Uterus (tissue), 4 donors: ENCODE measurements around the gene CETN2. TPM values are rescaled to one million over a fixed set of nuclear protein-coding genes. Genes with fewer than 3 reads are reported as not detected.

Experiments used
- DNase-seq, 2 donors: peaks; one replicate each; pipeline ENCODE4 v3.0.0-alpha.2; 2019 to 2020
- H3K27ac ChIP-seq, 2 donors: fragments of 200-600 bp; sonication (generic); 1 replicate in 1 of 2; 2 replicates in 1 of 2; pipeline ENCODE4 v1.5.1; 2016 to 2018
- H3K27me3 ChIP-seq, 2 donors: fragments of 200-600 bp; sonication (generic); one replicate each; pipeline ENCODE4 v1.5.1; 2018 to 2019; ENCODE audit warnings: control low read depth in 1 of 2
- H3K36me3 ChIP-seq, 2 donors: fragments of 200-600 bp; sonication (generic); one replicate each; pipeline ENCODE4 v1.5.1; 2019; ENCODE audit warnings: control low read depth in 1 of 2
- H3K4me1 ChIP-seq, 2 donors: fragments of 200-600 bp; sonication (generic); one replicate each; pipeline ENCODE4 v1.5.1; 2018 to 2019; ENCODE audit warnings: control low read depth in 1 of 2
- H3K4me3 ChIP-seq, 2 donors: fragments of 200-600 bp; sonication (generic); 1 replicate in 1 of 2; 2 replicates in 1 of 2; pipeline ENCODE4 v1.5.1; 2018 to 2019; ENCODE audit warnings: mild to moderate bottlenecking in 1 of 2
- H3K9me3 ChIP-seq, 2 donors: fragments of 200-600 bp; sonication (generic); one replicate each; pipeline ENCODE4 v1.5.1; 2019; ENCODE audit warnings: control low read depth in 1 of 2
- CTCF ChIP-seq, 4 experiments: fragments of 200-600 bp in 2 of 4; fragments of 450-650 bp in 2 of 4; sonication (generic) in 2 of 4; IDR thresholded peaks; one replicate each; pipeline ENCODE4 v1.5.1; 2016 to 2019; ENCODE audit warnings: antibody characterized with exemption in 4 of 4, mild to moderate bottlenecking in 2 of 4, moderate library complexity in 1 of 4
- POLR2A ChIP-seq, 2 donors: fragments of 450-650 bp; IDR thresholded peaks; one replicate each; pipeline ENCODE4 v1.6.1; 2016; ENCODE audit warnings: antibody characterized with exemption in 2 of 2, mild to moderate bottlenecking in 1 of 2, moderate library complexity in 1 of 2
- intact Hi-C: fragments of 100-400 bp; cut with DNase I; formaldehyde crosslinking; loops from one replicate; pipeline ENCODE4 v1.15.1; 2023; ENCODE audit warnings: low total_unique reads
- total RNA-seq, 4 donors: library from RNA; depleted of rRNA in 3 of 4; stranded (reverse); fragments of >200 nt in 3 of 4; gene quantifications; one replicate each; pipeline versions ENCODE4 v1.1.0 to v1.2.4, GENCODE V29; 2014 to 2023
- donor health status: DM: yes; HTN: yes; CAD: no.

The CETN2 gene
- total RNA-seq, 4 donors from 2014 or later = 37.9 to 61.5 (median 45.4) TPM

DNA sequence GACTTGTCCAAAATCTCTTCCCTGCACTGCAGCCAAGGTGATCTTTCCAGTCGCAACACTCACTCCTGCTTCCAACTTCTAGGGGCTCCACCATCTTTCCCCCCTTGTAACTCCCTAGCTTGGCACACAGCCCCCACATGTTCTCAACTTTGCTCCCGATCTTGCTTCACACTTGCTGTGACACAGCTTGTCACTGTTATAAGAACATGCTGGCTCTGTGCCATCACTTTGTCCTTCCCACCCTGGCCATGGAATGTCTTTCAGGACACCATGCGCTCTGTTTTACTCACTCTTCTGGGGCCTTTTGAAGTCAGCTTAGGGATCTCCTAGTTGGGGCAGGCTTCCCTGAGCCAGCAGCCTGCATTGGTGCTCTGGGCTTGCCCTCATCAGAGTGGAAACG lies 2.8 kb upstream of the CETN2 start:
- H3K36me3 ChIP-seq = no peaks in the 10 kb centered on the region
- H3K27me3 ChIP-seq = no peaks in the 10 kb centered on the region
- no peak overlapping the region for H3K27ac ChIP-seq
- no peak for DNase-seq
- TF ChIP-seq CTCF (IDR thresholded peaks at IDR 0.05) = no peak
- TF ChIP-seq POLR2A (IDR thresholded peaks at IDR 0.05) = no peak
- H3K4me1 ChIP-seq = no peaks in the 10 kb centered on the region
- no peaks in the 10 kb centered on the region for H3K9me3 ChIP-seq
- H3K4me3 ChIP-seq = no peak overlapping the region
- intact Hi-C loops = no loop called here

- H3K9me3 ChIP-seq = no peaks in the 10 kb centered on the region
- H3K27ac ChIP-seq = no peak overlapping the region
- H3K4me1 ChIP-seq = no peaks in the 10 kb centered on the region
- no peaks in the 10 kb centered on the region for H3K27me3 ChIP-seq
- no peaks in the 10 kb centered on the region for H3K36me3 ChIP-seq
- TF ChIP-seq CTCF (IDR thresholded peaks at IDR 0.05) (no peak), POLR2A (IDR thresholded peaks at IDR 0.05) (no peak)
- H3K4me3 ChIP-seq = no peak overlapping the region
- DNase-seq = no peak
- intact Hi-C loops = no loop called here
Measured at GRCh38 chrX:152832520-152832919, 2.0 kb upstream of the CETN2 start.

- Histone ChIP-seq H3K36me3 (no peaks in the 10 kb centered on the region), H3K27ac (peak overlapping the region in 1 of 2 donors; percentile 69), H3K27me3 (no peaks in the 10 kb centered on the region), H3K9me3 (no peaks in the 10 kb centered on the region), H3K4me1 (no peaks in the 10 kb centered on the region), H3K4me3 (peak overlapping the region; percentile 57 to 62)
- TF ChIP-seq CTCF (IDR thresholded peaks at IDR 0.05) (no peak), POLR2A (IDR thresholded peaks at IDR 0.05) (no peak)
- intact Hi-C loops = no loop called here
- no peak for DNase-seq
Measured at GRCh38 chrX:152831391-152831790, 834 bp upstream of the CETN2 start.

- Histone ChIP-seq H3K36me3 (no peaks in the 10 kb centered on the region), H3K4me3 (no peak overlapping the region), H3K27ac (no peak overlapping the region), H3K27me3 (no peaks in the 10 kb centered on the region), H3K9me3 (no peaks in the 10 kb centered on the region), H3K4me1 (no peaks in the 10 kb centered on the region)
- DNase-seq = no peak
- intact Hi-C loops = no loop called here
- TF ChIP-seq CTCF (IDR thresholded peaks at IDR 0.05) = no peak
- no peak for TF ChIP-seq POLR2A (IDR thresholded peaks at IDR 0.05)
Measured at GRCh38 chrX:152824841-152825374, 5.6 kb downstream of the CETN2 start.

DNA sequence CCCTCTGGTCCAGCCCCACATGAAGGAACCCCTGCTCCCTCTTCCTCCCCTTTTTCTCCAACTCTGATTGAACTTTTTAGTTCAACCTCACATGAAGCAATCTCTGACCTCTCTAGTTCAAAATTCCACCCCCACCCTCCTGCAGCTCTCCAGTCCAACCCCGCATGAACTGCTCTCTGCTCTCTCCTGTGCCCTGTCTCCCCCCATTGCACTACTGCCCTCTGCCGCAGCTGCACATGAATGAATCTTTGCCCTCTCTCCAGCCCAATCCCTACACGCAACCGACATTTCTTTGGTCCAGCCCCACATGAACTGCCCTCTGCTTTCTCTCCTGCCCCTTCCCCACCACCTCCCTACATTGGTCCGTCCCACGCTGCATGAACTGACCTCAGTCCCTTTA lies 6.9 kb downstream of the CETN2 start:
- Histone ChIP-seq H3K36me3 (no peaks in the 10 kb centered on the region), H3K4me3 (no peak overlapping the region), H3K4me1 (no peaks in the 10 kb centered on the region), H3K27me3 (no peaks in the 10 kb centered on the region), H3K27ac (no peak overlapping the region), H3K9me3 (no peaks in the 10 kb centered on the region)
- intact Hi-C loops = no loop called here
- DNase-seq = no peak
- TF ChIP-seq CTCF (IDR thresholded peaks at IDR 0.05) (no peak), POLR2A (IDR thresholded peaks at IDR 0.05) (no peak)
